Fibroblast of lung (primary cell): ENCODE measurements around the gene TEAD2. TPM values are rescaled to one million over a fixed set of nuclear protein-coding genes. Genes with fewer than 3 reads are reported as not detected.

Experiments used
- DNase-seq, 2 donors: peaks; one replicate each; pipeline versions ENCODE4 v3.0.0 to v3.0.0-alpha.2; 2010; ENCODE audit warnings: low read depth in 2 of 2
- H2AFZ ChIP-seq: 2 replicates; pipeline ENCODE4 v1.5.1; 2012; ENCODE audit warnings: low read length, control low read depth, inconsistent platforms
- H3K27ac ChIP-seq: 2 replicates; pipeline ENCODE4 v1.5.1; 2011; ENCODE audit warnings: low read length, control low read depth; ENCODE audit not compliant: insufficient read depth
- H3K27me3 ChIP-seq: 2 replicates; pipeline ENCODE4 v1.5.1; 2011; ENCODE audit warnings: mild to moderate bottlenecking, low read length; ENCODE audit not compliant: control insufficient read depth, insufficient read depth
- H3K36me3 ChIP-seq: 2 replicates; pipeline ENCODE4 v1.5.1; 2011; ENCODE audit warnings: low read length; ENCODE audit not compliant: control insufficient read depth, insufficient read depth
- H3K4me1 ChIP-seq: 2 replicates; pipeline ENCODE4 v1.5.1; 2011; ENCODE audit warnings: low read length; ENCODE audit not compliant: control insufficient read depth, insufficient read depth; ENCODE audit errors: extremely low read depth
- H3K4me2 ChIP-seq: 2 replicates; pipeline ENCODE4 v1.5.1; 2011; ENCODE audit warnings: low read length, control low read depth; ENCODE audit not compliant: insufficient read depth; ENCODE audit errors: extremely low read depth
- H3K4me3 ChIP-seq, 4 experiments: fragments of 200-600 bp in 1 of 4; sonication (generic) in 1 of 4; replicated peaks in 1 of 4; 2 replicates each; pipeline ENCODE4 v1.5.1; 2011 to 2016; ENCODE audit warnings: low read length in 4 of 4, low read depth in 3 of 4, mild to moderate bottlenecking in 3 of 4, control low read depth in 2 of 4, inconsistent platforms in 1 of 4, mixed read lengths in 1 of 4; ENCODE audit not compliant: insufficient read depth in 1 of 4; ENCODE audit errors: control extremely low read depth in 1 of 4
- H3K79me2 ChIP-seq: 2 replicates; pipeline ENCODE4 v1.5.1; 2012; ENCODE audit warnings: mild to moderate bottlenecking, low read length, inconsistent platforms; ENCODE audit not compliant: control insufficient read depth, insufficient read depth
- H3K9ac ChIP-seq: 2 replicates; pipeline ENCODE4 v1.5.1; 2011; ENCODE audit warnings: mild to moderate bottlenecking, low read length, control low read depth; ENCODE audit not compliant: insufficient read depth
- H3K9me3 ChIP-seq: 2 replicates; pipeline ENCODE4 v1.5.1; 2012; ENCODE audit warnings: low read depth, low read length; ENCODE audit not compliant: control insufficient read depth, insufficient read depth
- H4K20me1 ChIP-seq: 2 replicates; pipeline ENCODE4 v1.5.1; 2011; ENCODE audit warnings: low read length; ENCODE audit not compliant: control insufficient read depth, insufficient read depth; ENCODE audit errors: extremely low read depth
- EZH2 ChIP-seq: IDR thresholded peaks from 2 replicates; pipeline ENCODE4 v1.5.1; 2012; ENCODE audit warnings: low read length, control low read depth, mild to moderate bottlenecking; ENCODE audit errors: missing control alignments
- polyA plus RNA-seq, 2 donors: library from polyadenylated mRNA; depleted of rRNA in 1 of 2; stranded (reverse) in 1 of 2; unstranded in 1 of 2; fragments of >200 nt; gene quantifications; 2 replicates each; pipeline ENCODE4 v1.2.1, GENCODE V29; 2011 to 2012; ENCODE audit warnings: missing spikeins in 1 of 2
- total RNA-seq: library from RNA; depleted of rRNA; stranded (reverse); fragments of >200 nt; gene quantifications from 2 replicates; pipeline ENCODE4 v1.2.1, GENCODE V29; 2014
- TF ChIP-seq, protein P1 (sequence below), 2 donors: IDR thresholded peaks in 1 of 2; conservative IDR thresholded peaks in 1 of 2; 1 replicate in 1 of 2; 2 replicates in 1 of 2; pipeline ENCODE4 v1.5.1; 2011 to 2012; ENCODE audit warnings: low read length in 2 of 2, control low read depth in 1 of 2, inconsistent platforms in 1 of 2, low read depth in 1 of 2, mild to moderate bottlenecking in 1 of 2

TEAD2 gene
- total and polyA plus RNA-seq, 2 donors (not counting 1 experiment from before 2014, with no cell fraction given) = 19.2 to 22.7 TPM

DNA sequence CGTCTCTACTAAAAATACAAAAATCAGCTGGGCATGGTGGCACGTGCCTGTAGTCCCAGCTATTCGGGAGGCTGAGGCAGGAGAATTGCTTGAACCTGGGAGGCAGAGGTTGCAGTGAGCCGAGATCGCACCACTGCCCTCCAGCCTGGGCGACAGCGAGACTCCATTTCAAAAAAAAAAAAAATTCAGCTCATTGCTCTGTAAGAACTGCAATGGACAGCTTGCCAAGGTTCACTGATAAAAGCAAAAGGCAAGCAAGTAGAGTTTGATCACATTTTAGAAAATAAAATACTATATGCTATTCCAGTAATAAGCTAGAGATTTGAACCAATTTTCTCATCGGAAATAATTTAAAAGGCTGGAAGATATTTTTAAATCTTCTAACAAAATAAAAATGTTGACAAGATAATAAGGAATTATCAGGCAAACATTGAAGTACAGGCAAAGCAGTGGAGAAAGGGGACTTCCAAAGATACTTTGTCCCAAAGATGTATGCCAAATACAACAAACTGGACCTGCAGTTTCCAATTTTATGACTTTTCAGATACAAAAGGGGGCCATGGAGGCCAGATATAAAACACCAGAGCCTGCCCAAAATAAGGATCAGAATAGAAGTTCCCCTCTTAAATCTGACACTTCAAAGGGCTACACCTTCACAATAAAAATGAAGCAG, 66.9 kb downstream of the TEAD2 start:
- H4K20me1 ChIP-seq = no peaks in the 10 kb centered on the region
- H3K4me3 ChIP-seq = no peak overlapping the region
- H3K27me3 ChIP-seq = peaks cover 3% of the 10 kb centered on the region

GRCh38 chr19:49294401-49294800, 67.8 kb downstream of the TEAD2 start:
- Histone ChIP-seq H4K20me1 (no peaks in the 10 kb centered on the region), H3K27me3 (peaks cover 3% of the 10 kb centered on the region), H3K79me2 (no peaks in the 10 kb centered on the region), H2AFZ (no peak overlapping the region), H3K36me3 (no peaks in the 10 kb centered on the region), H3K9me3 (no peaks in the 10 kb centered on the region), H3K9ac (no peak overlapping the region), H3K4me2 (no peak overlapping the region), H3K4me3 (no peak overlapping the region), H3K4me1 (no peaks in the 10 kb centered on the region), H3K27ac (no peak overlapping the region)
- TF ChIP-seq EZH2 = no peak
- TF ChIP-seq, protein P1, sequence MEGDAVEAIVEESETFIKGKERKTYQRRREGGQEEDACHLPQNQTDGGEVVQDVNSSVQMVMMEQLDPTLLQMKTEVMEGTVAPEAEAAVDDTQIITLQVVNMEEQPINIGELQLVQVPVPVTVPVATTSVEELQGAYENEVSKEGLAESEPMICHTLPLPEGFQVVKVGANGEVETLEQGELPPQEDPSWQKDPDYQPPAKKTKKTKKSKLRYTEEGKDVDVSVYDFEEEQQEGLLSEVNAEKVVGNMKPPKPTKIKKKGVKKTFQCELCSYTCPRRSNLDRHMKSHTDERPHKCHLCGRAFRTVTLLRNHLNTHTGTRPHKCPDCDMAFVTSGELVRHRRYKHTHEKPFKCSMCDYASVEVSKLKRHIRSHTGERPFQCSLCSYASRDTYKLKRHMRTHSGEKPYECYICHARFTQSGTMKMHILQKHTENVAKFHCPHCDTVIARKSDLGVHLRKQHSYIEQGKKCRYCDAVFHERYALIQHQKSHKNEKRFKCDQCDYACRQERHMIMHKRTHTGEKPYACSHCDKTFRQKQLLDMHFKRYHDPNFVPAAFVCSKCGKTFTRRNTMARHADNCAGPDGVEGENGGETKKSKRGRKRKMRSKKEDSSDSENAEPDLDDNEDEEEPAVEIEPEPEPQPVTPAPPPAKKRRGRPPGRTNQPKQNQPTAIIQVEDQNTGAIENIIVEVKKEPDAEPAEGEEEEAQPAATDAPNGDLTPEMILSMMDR (conservative IDR thresholded peaks at IDR 0.05 in 1 of 2, IDR thresholded peaks at IDR 0.05 in 1 of 2; ENCODE audit: low read depth in 1 of 2, low read length in 2 of 2) = no peak
- no peak for DNase-seq

More for the DNA sequence above, 66.9 kb downstream of the TEAD2 start:
- no peak for TF ChIP-seq EZH2
- TF ChIP-seq, protein P1 (conservative IDR thresholded peaks at IDR 0.05 in 1 of 2, IDR thresholded peaks at IDR 0.05 in 1 of 2; ENCODE audit: low read depth in 1 of 2, low read length in 2 of 2) = no peak
- no peaks in the 10 kb centered on the region for H3K36me3 ChIP-seq
- no peak for DNase-seq
- H2AFZ ChIP-seq = no peak overlapping the region
- no peaks in the 10 kb centered on the region for H3K79me2 ChIP-seq
- H3K27ac ChIP-seq = no peak overlapping the region
- H3K4me1 ChIP-seq = no peaks in the 10 kb centered on the region
- H3K9me3 ChIP-seq = no peaks in the 10 kb centered on the region
- no peak overlapping the region for H3K9ac ChIP-seq
- no peak overlapping the region for H3K4me2 ChIP-seq

Other genes starting within 250 kb of the TEAD2 start
- 8.0 and 10.9 TPM in 2 replicates for gene LIN7B, start 248.0 kb downstream of the TEAD2 start, total RNA-seq
- gene LIN7B, start 248.0 kb downstream of the TEAD2 start, polyA plus RNA-seq = 2.6 TPM in 2 replicates
- 0.51 and 0.83 TPM in 2 replicates for gene C19orf73, start 243.3 kb downstream of the TEAD2 start, total RNA-seq
- gene C19orf73, start 243.3 kb downstream of the TEAD2 start, polyA plus RNA-seq = 0.27 and 0.30 TPM in 2 replicates
- 0.77 and 1.3 TPM in 2 replicates for gene PPFIA3, start 242.9 kb downstream of the TEAD2 start, total RNA-seq
- 0.37 and 0.62 TPM in 2 replicates for gene PPFIA3, start 242.9 kb downstream of the TEAD2 start, polyA plus RNA-seq
- under 0.01 TPM in 1 of 2 replicates, not detected in the other for gene HRC, start 207.0 kb downstream of the TEAD2 start, total RNA-seq
- gene HRC, start 207.0 kb downstream of the TEAD2 start, polyA plus RNA-seq = 0.16 TPM in 1 of 2 replicates, not detected in the other
- gene TRPM4, start 204.6 kb downstream of the TEAD2 start, total RNA-seq = 6.9 and 18.7 TPM in 2 replicates
- 6.1 and 6.7 TPM in 2 replicates for gene TRPM4, start 204.6 kb downstream of the TEAD2 start, polyA plus RNA-seq
- gene SLC6A16, start 37.2 kb downstream of the TEAD2 start, total RNA-seq = under 0.01 TPM in 2 replicates
- gene SLC6A16, start 37.2 kb downstream of the TEAD2 start, polyA plus RNA-seq = 0.08 and 0.62 TPM in 2 replicates
- not detected in 2 replicates for gene CD37, start 27.0 kb downstream of the TEAD2 start, total RNA-seq
- gene CD37, start 27.0 kb downstream of the TEAD2 start, polyA plus RNA-seq = not detected in 2 replicates
- gene DKKL1, start 1.5 kb upstream of the TEAD2 start, total RNA-seq = 0.26 TPM in 1 of 2 replicates, not detected in the other
- gene DKKL1, start 1.5 kb upstream of the TEAD2 start, polyA plus RNA-seq = 0.15 and 0.19 TPM in 2 replicates
- not detected in 2 replicates for gene KASH5, start 25.8 kb upstream of the TEAD2 start, total RNA-seq
- gene KASH5, start 25.8 kb upstream of the TEAD2 start, polyA plus RNA-seq = not detected in 2 replicates
- gene PTH2, start 61.0 kb upstream of the TEAD2 start, total RNA-seq = not detected in 2 replicates
- not detected in 2 replicates for gene PTH2, start 61.0 kb upstream of the TEAD2 start, polyA plus RNA-seq
- gene GFY, start 63.0 kb upstream of the TEAD2 start, total RNA-seq = not detected in 2 replicates
- not detected in 2 replicates for gene GFY, start 63.0 kb upstream of the TEAD2 start, polyA plus RNA-seq
- gene SLC17A7, start 79.1 kb upstream of the TEAD2 start, total RNA-seq = 0.33 TPM in 1 of 2 replicates, not detected in the other
- 0.06 and 0.08 TPM in 2 replicates for gene SLC17A7, start 79.1 kb upstream of the TEAD2 start, polyA plus RNA-seq
- 94.5 and 110 TPM in 2 replicates for gene PIH1D1, start 89.4 kb upstream of the TEAD2 start, total RNA-seq
- gene PIH1D1, start 89.4 kb upstream of the TEAD2 start, polyA plus RNA-seq = 42.5 and 53.8 TPM in 2 replicates
- gene ALDH16A1, start 90.8 kb upstream of the TEAD2 start, total RNA-seq = 13.9 and 24.9 TPM in 2 replicates
- gene ALDH16A1, start 90.8 kb upstream of the TEAD2 start, polyA plus RNA-seq = 2.4 and 4.3 TPM in 2 replicates
- 3.3 and 4.5 TPM in 2 replicates for gene FLT3LG, start 111.8 kb upstream of the TEAD2 start, total RNA-seq
- 4.3 and 4.4 TPM in 2 replicates for gene FLT3LG, start 111.8 kb upstream of the TEAD2 start, polyA plus RNA-seq
- gene RPL13A, start 125.2 kb upstream of the TEAD2 start, total RNA-seq = 3,385 and 5,250 TPM in 2 replicates
- gene RPL13A, start 125.2 kb upstream of the TEAD2 start, polyA plus RNA-seq = 1,345 and 1,418 TPM in 2 replicates
- gene RPS11, start 134.0 kb upstream of the TEAD2 start, total RNA-seq = 2,501 and 4,026 TPM in 2 replicates
- 3,448 and 3,634 TPM in 2 replicates for gene RPS11, start 134.0 kb upstream of the TEAD2 start, polyA plus RNA-seq
- gene FCGRT, start 150.2 kb upstream of the TEAD2 start, total RNA-seq = 59.0 and 90.1 TPM in 2 replicates
- gene FCGRT, start 150.2 kb upstream of the TEAD2 start, polyA plus RNA-seq = 30.9 and 31.4 TPM in 2 replicates
- gene RCN3, start 165.6 kb upstream of the TEAD2 start, total RNA-seq = 87.8 and 162 TPM in 2 replicates
- 18.8 and 19.8 TPM in 2 replicates for gene RCN3, start 165.6 kb upstream of the TEAD2 start, polyA plus RNA-seq
- 67.9 and 72.9 TPM in 2 replicates for gene NOSIP, start 218.1 kb upstream of the TEAD2 start, total RNA-seq
- gene NOSIP, start 218.1 kb upstream of the TEAD2 start, polyA plus RNA-seq = 41.2 and 53.5 TPM in 2 replicates
- 0.17 and 0.51 TPM in 2 replicates for gene PRRG2, start 218.9 kb upstream of the TEAD2 start, total RNA-seq
- 0.11 TPM in 1 of 2 replicates, not detected in the other for gene PRRG2, start 218.9 kb upstream of the TEAD2 start, polyA plus RNA-seq
- gene PRR12, start 228.8 kb upstream of the TEAD2 start, total RNA-seq = 1.0 and 2.1 TPM in 2 replicates
- gene PRR12, start 228.8 kb upstream of the TEAD2 start, polyA plus RNA-seq = 0.40 and 0.69 TPM in 2 replicates